ENCODE measurements around the gene SMIM26. TPM values are rescaled to one million over a fixed set of nuclear protein-coding genes. Genes with fewer than 3 reads are reported as not detected.

Gene SMIM26
- 105 and 169 TPM in 2 replicates for total RNA-seq

GRCh38 chr20:18566892-18567738 lies at the start of gene SMIM26:
SMIM26 (plus strand) TSS chr20:18567432; CDS start chr20:18567479, 47 bp downstream.

GRCh38 chr20:18587665-18588573 lies 20.7 kb downstream of the SMIM26 start, which contains the start of gene DTD1:
DTD1 (plus strand) TSS chr20:18588054; CDS start chr20:18588073, 19 bp downstream.

Other genes with a start within 250 kb of the SMIM26 start
- gene DZANK1, start 100.4 kb upstream of the SMIM26 start, total RNA-seq: 0.47 and 0.60 TPM in 2 replicates
- gene POLR3F, start 100.0 kb upstream of the SMIM26 start, total RNA-seq: 8.4 and 14.3 TPM in 2 replicates
- gene RBBP9, start 70.2 kb upstream of the SMIM26 start, total RNA-seq: 12.3 and 17.6 TPM in 2 replicates
- gene SEC23B, start 59.5 kb upstream of the SMIM26 start, total RNA-seq: 33.1 and 35.7 TPM in 2 replicates
- gene DTD1, start 20.6 kb downstream of the SMIM26 start, total RNA-seq: 64.4 and 80.4 TPM in 2 replicates
- gene SCP2D1, start 246.4 kb downstream of the SMIM26 start, total RNA-seq: not detected in 2 replicates

All from bronchial smooth muscle cell (primary cell).